Esophagus (tissue), 2 donors: ENCODE measurements around the gene MAPK1. TPM values are rescaled to one million over a fixed set of nuclear protein-coding genes. Genes with fewer than 3 reads are reported as not detected.

Experiments
- polyA plus RNA-seq, 2 donors: library from polyadenylated mRNA; stranded (reverse); fragments of 200-250 nt; gene quantifications; one replicate each; pipeline ENCODE4 v1.2.3, GENCODE V29; 2013
- donor health status: healthy with polysubstance abuse.
- donor health status: Bipolar disorder and iron deficiency.

The MAPK1 gene
- polyA plus RNA-seq, 2 donors: 10.0 to 17.4 TPM

Other genes starting within 250 kb of the MAPK1 start
- 10 to 100 TPM; 28.5 to 31.4 TPM for gene YDJC, start 237.6 kb downstream of the MAPK1 start, polyA plus RNA-seq
- under 1 TPM; 0.25 to 0.61 TPM for gene CCDC116, start 234.9 kb downstream of the MAPK1 start, polyA plus RNA-seq
- gene SDF2L1, start 225.3 kb downstream of the MAPK1 start, polyA plus RNA-seq: 10 to 100 TPM; 18.7 to 52.7 TPM
- 10 to 100 TPM; 29.7 to 41.8 TPM for gene PPIL2, start 201.6 kb downstream of the MAPK1 start, polyA plus RNA-seq
- gene YPEL1, start 131.9 kb downstream of the MAPK1 start, polyA plus RNA-seq: 1 to 10 TPM in 1 of 2 donors, under 1 TPM in 1; 0.96 to 1.3 TPM
- gene PPM1F, start 85.2 kb upstream of the MAPK1 start, polyA plus RNA-seq: 10 to 100 TPM; 14.3 to 15.5 TPM
- 10 to 100 TPM; 12.3 to 19.1 TPM for gene TOP3B, start 115.1 kb upstream of the MAPK1 start, polyA plus RNA-seq